ENCODE results near the gene ADGRB2. TPM values are rescaled to one million over a fixed set of nuclear protein-coding genes. Genes with fewer than 3 reads are reported as not detected.

The ADGRB2 gene
- total RNA-seq, 2 donors from 2014 or later = 3.0 to 10.2 TPM

DNA sequence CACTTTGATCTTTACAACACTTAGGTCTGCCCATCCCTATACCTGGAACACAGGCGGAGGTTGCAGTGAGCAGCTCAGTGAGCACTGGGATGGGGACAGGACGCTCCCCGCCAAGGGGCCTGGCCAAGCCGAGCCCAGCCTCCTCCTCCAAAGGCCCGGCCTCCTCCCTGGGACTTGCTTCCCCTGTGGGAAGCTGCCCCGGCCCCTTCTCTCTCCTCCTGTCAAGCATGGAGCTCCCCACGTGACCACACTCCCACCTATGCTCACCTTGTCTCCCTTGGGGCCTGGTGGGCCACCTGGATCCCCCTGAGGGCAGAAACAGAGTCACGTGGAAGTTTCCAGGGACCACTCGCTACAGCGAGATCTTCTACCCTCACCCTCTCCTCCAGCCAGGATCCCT, 73.2 kb downstream of the ADGRB2 start:
- WGBS = 75% methylated on average over 10 of the region's 10 CpGs
- no peak overlapping the region for H3K4me3 ChIP-seq
- intact Hi-C loops (cut with DNase I) = no loop called here
- no peaks in the 10 kb centered on the region for H3K4me1 ChIP-seq (replicated peaks)
- no peak overlapping the region for H3K27ac ChIP-seq
- H3K36me3 ChIP-seq = no peaks in the 10 kb centered on the region
- DNase-seq (ENCODE audit: low spot score) = no peak
- TF ChIP-seq POLR2AphosphoS5 (IDR thresholded peaks at IDR 0.05) (no peak), POLR2A (IDR thresholded peaks at IDR 0.05) (no peak)
- TF ChIP-seq, protein P1, sequence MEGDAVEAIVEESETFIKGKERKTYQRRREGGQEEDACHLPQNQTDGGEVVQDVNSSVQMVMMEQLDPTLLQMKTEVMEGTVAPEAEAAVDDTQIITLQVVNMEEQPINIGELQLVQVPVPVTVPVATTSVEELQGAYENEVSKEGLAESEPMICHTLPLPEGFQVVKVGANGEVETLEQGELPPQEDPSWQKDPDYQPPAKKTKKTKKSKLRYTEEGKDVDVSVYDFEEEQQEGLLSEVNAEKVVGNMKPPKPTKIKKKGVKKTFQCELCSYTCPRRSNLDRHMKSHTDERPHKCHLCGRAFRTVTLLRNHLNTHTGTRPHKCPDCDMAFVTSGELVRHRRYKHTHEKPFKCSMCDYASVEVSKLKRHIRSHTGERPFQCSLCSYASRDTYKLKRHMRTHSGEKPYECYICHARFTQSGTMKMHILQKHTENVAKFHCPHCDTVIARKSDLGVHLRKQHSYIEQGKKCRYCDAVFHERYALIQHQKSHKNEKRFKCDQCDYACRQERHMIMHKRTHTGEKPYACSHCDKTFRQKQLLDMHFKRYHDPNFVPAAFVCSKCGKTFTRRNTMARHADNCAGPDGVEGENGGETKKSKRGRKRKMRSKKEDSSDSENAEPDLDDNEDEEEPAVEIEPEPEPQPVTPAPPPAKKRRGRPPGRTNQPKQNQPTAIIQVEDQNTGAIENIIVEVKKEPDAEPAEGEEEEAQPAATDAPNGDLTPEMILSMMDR (IDR thresholded peaks at IDR 0.05) = no peak
- H3K9me3 ChIP-seq = no peaks in the 10 kb centered on the region
- H3K27me3 ChIP-seq (replicated peaks; ENCODE audit: insufficient read depth) = no peaks in the 10 kb centered on the region

DNA sequence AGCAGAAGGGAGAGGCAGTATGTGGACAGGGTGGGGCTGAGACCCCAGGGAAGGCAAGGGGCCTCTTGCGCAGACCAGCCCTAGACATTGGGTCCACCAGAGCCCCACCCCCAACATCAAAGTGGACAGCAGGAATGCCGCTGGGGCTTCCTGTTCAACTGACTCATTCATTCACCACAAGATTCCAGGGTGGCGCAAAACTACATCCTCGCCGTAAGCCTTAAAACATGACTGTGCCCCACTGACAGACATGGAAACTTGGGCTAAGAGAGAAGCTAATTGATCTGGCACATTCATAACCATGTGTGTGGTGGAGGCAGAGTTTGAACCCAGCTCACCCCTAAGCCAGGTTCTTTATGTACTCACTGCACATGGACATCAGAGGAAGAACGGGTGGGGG, 74.3 kb downstream of the ADGRB2 start:
- no peak overlapping the region for H3K27ac ChIP-seq
- no peaks in the 10 kb centered on the region for H3K9me3 ChIP-seq
- intact Hi-C loops (cut with DNase I) = no loop called here
- no peaks in the 10 kb centered on the region for H3K36me3 ChIP-seq
- WGBS = 82% methylated on average over 6 of the region's 6 CpGs
- TF ChIP-seq, protein P1 (IDR thresholded peaks at IDR 0.05) = no peak
- no peak for TF ChIP-seq POLR2AphosphoS5 (IDR thresholded peaks at IDR 0.05)
- no peak for TF ChIP-seq POLR2A (IDR thresholded peaks at IDR 0.05)
- no peaks in the 10 kb centered on the region for H3K27me3 ChIP-seq (replicated peaks; ENCODE audit: insufficient read depth)
- no peaks in the 10 kb centered on the region for H3K4me1 ChIP-seq (replicated peaks)
- DNase-seq (ENCODE audit: low spot score) = no peak
- no peak overlapping the region for H3K4me3 ChIP-seq

DNA sequence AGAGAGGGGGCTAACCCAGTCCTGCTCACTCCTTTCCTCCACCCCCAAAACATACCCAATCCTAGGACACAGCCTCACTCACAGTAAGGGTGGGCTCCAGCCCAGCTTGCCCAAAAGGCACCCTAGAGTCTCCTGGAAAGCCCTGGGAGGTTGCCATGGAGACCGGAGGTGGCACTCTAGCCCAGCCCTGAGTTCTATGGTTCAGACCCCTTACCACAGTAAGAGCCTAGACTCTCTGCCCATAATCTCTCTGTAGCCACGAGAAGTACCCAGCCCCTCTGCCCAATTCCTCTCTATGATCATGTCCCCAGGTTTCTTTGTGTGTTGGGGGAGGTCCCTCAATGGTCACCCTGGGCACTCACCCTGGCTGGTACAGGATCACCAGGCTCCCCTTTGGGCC, 74.8 kb downstream of the ADGRB2 start:
- no peaks in the 10 kb centered on the region for H3K27me3 ChIP-seq (replicated peaks; ENCODE audit: insufficient read depth)
- 84% methylated on average over 2 of the region's 2 CpGs for WGBS
- intact Hi-C loops (cut with DNase I) = no loop called here
- no peak overlapping the region for H3K27ac ChIP-seq
- H3K4me1 ChIP-seq (replicated peaks) = no peaks in the 10 kb centered on the region
- no peak for TF ChIP-seq POLR2AphosphoS5 (IDR thresholded peaks at IDR 0.05)
- TF ChIP-seq POLR2A (IDR thresholded peaks at IDR 0.05) = no peak
- TF ChIP-seq, protein P1 (IDR thresholded peaks at IDR 0.05) = no peak
- H3K9me3 ChIP-seq = no peaks in the 10 kb centered on the region
- no peak overlapping the region for H3K4me3 ChIP-seq
- H3K36me3 ChIP-seq = no peaks in the 10 kb centered on the region
- DNase-seq (ENCODE audit: low spot score) = no peak

DNA sequence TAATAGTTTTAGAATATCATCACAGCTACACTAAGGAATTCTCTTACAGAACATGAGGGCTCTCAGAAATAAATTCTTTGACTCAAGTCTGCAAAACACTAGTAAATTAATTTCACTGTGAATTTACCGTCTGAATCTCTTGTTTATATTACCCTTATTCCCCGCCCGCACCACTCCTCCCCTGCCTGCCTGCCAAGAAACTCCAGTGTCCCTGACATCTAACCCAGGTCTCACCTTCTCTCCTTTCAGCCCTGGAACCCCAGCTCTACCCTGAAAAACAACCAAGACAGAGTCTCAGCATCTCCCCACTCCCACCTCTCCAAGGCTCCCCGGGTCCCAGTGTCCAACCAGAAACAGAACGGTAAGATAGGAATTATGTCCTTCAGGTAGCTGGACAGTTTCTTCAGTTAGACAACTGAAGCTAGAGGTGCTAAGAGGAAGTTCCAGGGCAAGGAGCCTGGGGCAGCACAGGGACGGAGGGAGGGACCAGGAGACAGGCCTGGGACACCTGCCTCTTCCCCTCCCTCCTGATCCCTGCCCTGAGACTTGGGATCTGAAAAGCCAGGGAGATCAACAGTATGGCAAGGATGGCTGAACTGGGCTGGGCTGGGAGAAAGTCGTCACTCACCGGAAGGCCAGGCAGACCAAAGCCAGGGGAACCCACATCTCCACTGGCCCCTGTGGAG, 75.8 kb downstream of the ADGRB2 start:
- Histone ChIP-seq H3K36me3 (no peaks in the 10 kb centered on the region), H3K9me3 (no peaks in the 10 kb centered on the region), H3K27ac (peak overlapping the region in 1 of 2 donors; percentile 24), H3K4me3 (no peak overlapping the region), H3K4me1 (replicated peaks) (no peaks in the 10 kb centered on the region), H3K27me3 (replicated peaks; ENCODE audit: insufficient read depth) (no peaks in the 10 kb centered on the region)
- intact Hi-C loops (cut with DNase I) = no loop called here
- 33% methylated on average over 8 of the region's 8 CpGs for WGBS
- no peak for TF ChIP-seq POLR2A (IDR thresholded peaks at IDR 0.05)
- TF ChIP-seq, protein P1 (IDR thresholded peaks at IDR 0.05) = no peak
- no peak for TF ChIP-seq POLR2AphosphoS5 (IDR thresholded peaks at IDR 0.05)
- DNase-seq (ENCODE audit: low spot score) = no peak

DNA sequence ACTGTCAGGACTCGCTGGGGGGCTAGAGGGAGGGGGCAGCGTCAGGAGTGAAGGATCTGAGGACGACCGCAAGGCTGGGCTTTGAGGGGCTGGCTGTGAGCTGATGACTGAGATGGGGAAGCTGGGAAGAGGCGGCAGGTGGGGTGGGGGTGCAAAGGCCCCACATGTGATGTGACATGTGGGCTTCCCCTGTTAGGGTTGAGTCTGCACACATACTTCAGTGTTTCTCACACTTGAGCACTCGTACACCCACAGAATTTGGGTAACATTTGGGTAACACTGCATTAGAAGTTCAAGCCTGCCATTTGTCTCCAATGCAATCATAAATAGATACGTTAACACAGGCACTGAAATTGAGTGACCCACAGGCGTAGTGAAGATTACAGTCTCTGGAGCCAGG, 76.5 kb downstream of the ADGRB2 start:
- 69% methylated on average over 8 of the region's 8 CpGs for WGBS
- Histone ChIP-seq H3K36me3 (no peaks in the 10 kb centered on the region), H3K4me3 (no peak overlapping the region), H3K27ac (no peak overlapping the region), H3K9me3 (no peaks in the 10 kb centered on the region), H3K4me1 (replicated peaks) (no peaks in the 10 kb centered on the region), H3K27me3 (replicated peaks; ENCODE audit: insufficient read depth) (no peaks in the 10 kb centered on the region)
- intact Hi-C loops (cut with DNase I) = no loop called here
- TF ChIP-seq, protein P1 (IDR thresholded peaks at IDR 0.05) = no peak
- TF ChIP-seq POLR2A (IDR thresholded peaks at IDR 0.05) = no peak
- TF ChIP-seq POLR2AphosphoS5 (IDR thresholded peaks at IDR 0.05) = no peak
- DNase-seq (ENCODE audit: low spot score) = no peak
